ENCODE measurements around the gene SENP7. TPM values are rescaled to one million over a fixed set of nuclear protein-coding genes. Genes with fewer than 3 reads are reported as not detected.
A peak's percentile ranks its signal among the peaks of the same experiment; 100 is the strongest.
"Not testable (repeated sequence)": the region's sequence is repeated elsewhere in the genome, so short reads cannot be mapped to it uniquely, and the experiment has no call there.

The SENP7 gene
- total RNA-seq, 2 donors from 2014 or later = 39.0 to 48.3 TPM

DNA sequence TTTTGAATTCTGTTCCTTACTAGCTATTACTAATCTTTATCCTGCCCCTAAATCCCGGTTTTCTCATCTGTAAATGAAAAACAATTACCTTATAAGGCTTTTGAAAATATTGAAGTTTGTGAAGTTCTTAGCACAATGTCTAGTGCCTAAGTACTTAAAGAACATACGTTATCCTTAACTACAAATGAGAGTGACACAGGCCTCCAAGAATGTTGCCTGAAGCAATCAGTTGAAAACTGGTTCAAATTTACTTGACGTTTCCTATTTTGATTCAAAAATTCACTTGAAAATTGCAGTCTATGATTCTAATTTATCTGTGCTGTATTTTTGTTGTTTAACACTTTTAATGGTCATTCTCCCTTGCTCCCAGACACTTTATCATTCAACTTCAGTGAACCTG, 3.2 kb downstream of the SENP7 start:
- peak overlapping the region; percentile 17 for H3K27ac Mint-ChIP-seq

DNA sequence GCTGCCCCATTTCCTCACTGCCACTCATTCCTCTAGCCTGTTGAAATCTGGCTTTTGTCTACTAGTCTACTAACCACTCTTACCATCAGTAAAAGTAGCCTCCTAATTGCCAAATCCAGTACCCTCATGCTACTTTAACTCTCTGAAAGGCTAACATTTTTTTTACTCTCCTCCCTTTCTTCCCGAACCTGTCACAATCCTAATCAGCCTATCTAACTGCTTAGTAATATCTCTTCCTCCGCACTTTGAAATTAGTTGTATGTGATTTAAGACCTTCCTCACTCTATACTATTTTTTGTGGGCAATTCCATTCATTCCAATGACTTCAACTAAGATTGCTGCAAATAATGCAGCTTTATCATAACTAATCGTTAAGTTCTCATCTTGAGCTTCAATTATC, 3.7 kb downstream of the SENP7 start:
- H3K4me1 Mint-ChIP-seq = peaks cover 52% of the 10 kb centered on the region
- peak overlapping the region; percentile 28 for H3K4me3 Mint-ChIP-seq
- no peaks in the 10 kb centered on the region for H3K9me3 ChIP-seq (ENCODE audit: control insufficient read depth, low read length, poor library complexity, severe bottlenecking)
- no peak for DNase-seq
- peaks cover 9% of the 10 kb centered on the region for H3K36me3 Mint-ChIP-seq (ENCODE audit: low read depth)
- ATAC-seq = no peak
- no peaks in the 10 kb centered on the region for H3K27me3 Mint-ChIP-seq
- peak overlapping the region; percentile 17 for H3K27ac Mint-ChIP-seq

More for the DNA sequence above, 3.2 kb downstream of the SENP7 start:
- no peaks in the 10 kb centered on the region for H3K27me3 Mint-ChIP-seq
- H3K4me3 Mint-ChIP-seq = peak overlapping the region; percentile 47
- peaks cover 9% of the 10 kb centered on the region for H3K36me3 Mint-ChIP-seq (ENCODE audit: low read depth)
- H3K4me1 Mint-ChIP-seq = peaks cover 49% of the 10 kb centered on the region
- ATAC-seq (no peak), DNase-seq (no peak)
- no peaks in the 10 kb centered on the region for H3K9me3 ChIP-seq (ENCODE audit: control insufficient read depth, low read length, poor library complexity, severe bottlenecking)

GRCh38 chr3:101501783-101502182, 11.2 kb downstream of the SENP7 start:
- H3K36me3 Mint-ChIP-seq (ENCODE audit: low read depth) = peaks cover 2% of the 10 kb centered on the region
- peaks cover 20% of the 10 kb centered on the region for H3K4me1 Mint-ChIP-seq
- no peaks in the 10 kb centered on the region for H3K27me3 Mint-ChIP-seq
- H3K4me3 Mint-ChIP-seq = no peak overlapping the region
- no peaks in the 10 kb centered on the region for H3K9me3 ChIP-seq (ENCODE audit: control insufficient read depth, low read length, poor library complexity, severe bottlenecking)
- ATAC-seq (no peak), DNase-seq (no peak)
- H3K27ac Mint-ChIP-seq = no peak overlapping the region

DNA sequence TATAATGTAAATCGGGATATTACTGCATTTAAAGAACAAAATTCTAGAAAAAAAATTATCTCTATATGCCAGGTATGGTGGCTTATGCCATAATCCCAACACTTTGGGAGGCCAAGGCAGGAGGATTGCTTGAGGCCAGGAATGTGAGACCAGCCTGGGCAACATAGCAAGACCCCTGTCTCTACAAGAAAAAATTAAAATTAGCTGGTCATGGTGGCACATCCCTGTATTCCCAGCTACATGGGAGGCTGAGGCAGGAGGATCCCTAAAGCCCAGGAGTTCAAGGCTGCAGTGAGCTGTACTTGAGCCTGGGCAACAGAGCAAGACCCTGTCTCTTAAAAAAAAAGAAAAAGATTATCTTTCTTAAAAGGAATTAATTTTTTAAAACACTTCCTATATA, 12.8 kb downstream of the SENP7 start:
- no peak for DNase-seq
- Mint-ChIP-seq H3K4me3 (no peak overlapping the region), H3K27ac (no peak overlapping the region), H3K36me3 (ENCODE audit: low read depth) (peaks cover 2% of the 10 kb centered on the region), H3K27me3 (no peaks in the 10 kb centered on the region), H3K4me1 (peaks cover 26% of the 10 kb centered on the region)
- H3K9me3 ChIP-seq (ENCODE audit: control insufficient read depth, low read length, poor library complexity, severe bottlenecking) = no peaks in the 10 kb centered on the region
- no peak for ATAC-seq

- DNase-seq (no peak), ATAC-seq (no peak)
- Mint-ChIP-seq H3K27me3 (no peaks in the 10 kb centered on the region), H3K4me3 (no peak overlapping the region), H3K27ac (peak overlapping the region; percentile 43), H3K36me3 (ENCODE audit: low read depth) (peaks cover 6% of the 10 kb centered on the region), H3K4me1 (peaks cover 26% of the 10 kb centered on the region)
- no peaks in the 10 kb centered on the region for H3K9me3 ChIP-seq (ENCODE audit: control insufficient read depth, low read length, poor library complexity, severe bottlenecking)
Measured at GRCh38 chr3:101497803-101498202, 15.2 kb downstream of the SENP7 start.

GRCh38 chr3:101495552-101495951, 17.5 kb downstream of the SENP7 start:
- no peak overlapping the region for H3K4me3 Mint-ChIP-seq
- no peak overlapping the region for H3K27ac Mint-ChIP-seq
- no peak for DNase-seq

GRCh38 chr3:101484805-101485620, 28.0 kb downstream of the SENP7 start:
- DNase-seq (no peak), ATAC-seq (no peak)
- no peak overlapping the region for H3K4me3 Mint-ChIP-seq
- H3K27ac Mint-ChIP-seq = peak overlapping the region; percentile 19
- no peaks in the 10 kb centered on the region for H3K9me3 ChIP-seq (ENCODE audit: control insufficient read depth, low read length, poor library complexity, severe bottlenecking)
- peaks cover 10% of the 10 kb centered on the region for H3K36me3 Mint-ChIP-seq (ENCODE audit: low read depth)
- no peaks in the 10 kb centered on the region for H3K27me3 Mint-ChIP-seq
- H3K4me1 Mint-ChIP-seq = peaks cover 49% of the 10 kb centered on the region

More at GRCh38 chr3:101495552-101495951, 17.5 kb downstream of the SENP7 start:
- H3K27me3 Mint-ChIP-seq = no peaks in the 10 kb centered on the region
- H3K9me3 ChIP-seq (ENCODE audit: control insufficient read depth, low read length, poor library complexity, severe bottlenecking) = no peaks in the 10 kb centered on the region
- H3K36me3 Mint-ChIP-seq (ENCODE audit: low read depth) = peaks cover 6% of the 10 kb centered on the region
- H3K4me1 Mint-ChIP-seq = peaks cover 24% of the 10 kb centered on the region
- no peak for ATAC-seq

GRCh38 chr3:101478980-101479379, 34.0 kb downstream of the SENP7 start:
- ATAC-seq (no peak), DNase-seq (no peak)
- Mint-ChIP-seq H3K4me3 (no peak overlapping the region), H3K27me3 (no peaks in the 10 kb centered on the region), H3K36me3 (ENCODE audit: low read depth) (peaks cover 11% of the 10 kb centered on the region), H3K4me1 (peaks cover 49% of the 10 kb centered on the region), H3K27ac (peak overlapping the region; percentile 61)
- no peaks in the 10 kb centered on the region for H3K9me3 ChIP-seq (ENCODE audit: control insufficient read depth, low read length, poor library complexity, severe bottlenecking)

GRCh38 chr3:101474841-101475552, 38.0 kb downstream of the SENP7 start:
- H3K36me3 Mint-ChIP-seq (ENCODE audit: low read depth); H3K4me3 Mint-ChIP-seq; ATAC-seq; H3K9me3 ChIP-seq (ENCODE audit: control insufficient read depth, low read length, poor library complexity, severe bottlenecking); DNase-seq; H3K27ac Mint-ChIP-seq; H3K27me3 Mint-ChIP-seq: not testable (repeated sequence)
- peaks cover 43% of the 10 kb centered on the region for H3K4me1 Mint-ChIP-seq

- not testable (repeated sequence) for H3K36me3 Mint-ChIP-seq (ENCODE audit: low read depth); H3K4me3 Mint-ChIP-seq
Measured at GRCh38 chr3:101468676-101469075, 44.3 kb downstream of the SENP7 start.

GRCh38 chr3:101467310-101467663, 45.7 kb downstream of the SENP7 start:
- H3K9me3 ChIP-seq (ENCODE audit: control insufficient read depth, low read length, poor library complexity, severe bottlenecking); H3K27me3 Mint-ChIP-seq; H3K36me3 Mint-ChIP-seq (ENCODE audit: low read depth); DNase-seq; ATAC-seq: not testable (repeated sequence)
- H3K4me1 Mint-ChIP-seq = peaks cover 36% of the 10 kb centered on the region
- H3K27ac Mint-ChIP-seq = peak overlapping the region; percentile 98
- peak overlapping the region; percentile 84 for H3K4me3 Mint-ChIP-seq

More at GRCh38 chr3:101468676-101469075, 44.3 kb downstream of the SENP7 start:
- DNase-seq; H3K27me3 Mint-ChIP-seq; H3K9me3 ChIP-seq (ENCODE audit: control insufficient read depth, low read length, poor library complexity, severe bottlenecking); H3K27ac Mint-ChIP-seq; ATAC-seq: not testable (repeated sequence)
- peaks cover 39% of the 10 kb centered on the region for H3K4me1 Mint-ChIP-seq

DNA sequence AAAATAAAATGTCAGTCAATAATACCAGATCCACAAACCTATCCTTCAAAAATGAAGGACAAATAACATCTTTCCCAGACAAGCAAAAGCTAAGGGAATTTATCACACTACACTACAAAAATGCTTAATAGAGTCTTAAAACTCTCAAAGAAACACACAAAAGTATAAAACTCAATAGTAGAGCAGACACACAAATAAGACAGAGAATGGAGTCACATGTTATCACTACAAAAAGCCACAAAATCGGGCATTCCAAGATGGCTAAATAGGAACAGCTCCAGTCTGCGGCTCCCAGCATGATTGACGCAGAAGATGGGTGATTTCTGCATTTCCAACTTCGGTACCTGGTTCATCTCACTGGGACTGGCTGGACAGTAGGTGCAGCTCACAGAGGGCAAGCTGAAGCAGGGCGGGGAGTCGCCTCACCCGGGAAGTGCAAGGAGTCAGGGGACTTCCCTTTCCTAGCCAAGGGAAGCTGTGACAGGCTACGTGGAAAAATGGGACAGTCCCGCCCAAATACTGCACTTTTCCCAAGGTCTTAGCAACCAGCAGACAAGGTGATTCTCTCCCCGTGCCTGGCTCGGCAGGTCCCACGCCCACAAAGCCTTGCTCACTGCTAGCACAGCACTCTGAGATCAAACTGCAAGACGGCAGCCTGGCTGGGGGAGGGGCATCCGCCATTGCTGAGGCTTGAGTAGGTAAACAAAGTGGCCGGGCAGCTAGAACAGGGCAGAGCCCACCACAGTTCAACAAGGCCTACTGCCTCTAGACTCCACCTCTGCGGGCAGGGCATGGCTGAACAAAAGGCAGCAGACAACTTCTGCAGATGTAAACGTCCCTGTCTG, 46.3 kb downstream of the SENP7 start:
- Mint-ChIP-seq H3K27me3 (no peaks in the 10 kb centered on the region), H3K4me3 (peak overlapping the region; percentile 84), H3K36me3 (ENCODE audit: low read depth) (peaks cover 5% of the 10 kb centered on the region), H3K27ac (peak overlapping the region; percentile 98), H3K4me1 (peaks cover 36% of the 10 kb centered on the region)
- H3K9me3 ChIP-seq (ENCODE audit: control insufficient read depth, low read length, poor library complexity, severe bottlenecking) = no peaks in the 10 kb centered on the region
- ATAC-seq (peak; percentile 87), DNase-seq (peak; percentile 16 to 50 (median 18))

DNA sequence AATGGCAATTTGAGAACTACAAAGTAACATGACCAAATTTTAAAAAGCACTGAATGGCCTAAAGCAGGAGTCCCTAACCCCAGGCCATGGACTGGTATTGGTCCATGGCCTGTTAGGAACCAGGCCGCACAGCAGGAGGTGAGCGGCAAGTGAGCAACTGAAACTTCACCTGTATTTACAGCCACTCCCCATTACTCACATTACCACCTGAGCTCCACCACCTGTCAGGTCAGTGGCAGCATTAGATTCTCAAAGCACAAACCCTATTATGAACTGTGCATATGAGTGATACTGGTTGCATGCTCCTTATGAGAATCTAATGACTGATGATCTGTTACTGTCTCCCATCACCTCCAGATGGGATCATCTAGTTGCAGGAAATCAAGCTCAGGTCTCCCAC, 48.8 kb downstream of the SENP7 start:
- no peak overlapping the region for H3K4me3 Mint-ChIP-seq
- no peak overlapping the region for H3K27ac Mint-ChIP-seq
- H3K9me3 ChIP-seq (ENCODE audit: control insufficient read depth, low read length, poor library complexity, severe bottlenecking) = no peaks in the 10 kb centered on the region
- ATAC-seq (no peak), DNase-seq (no peak)
- H3K36me3 Mint-ChIP-seq (ENCODE audit: low read depth) = peaks cover 3% of the 10 kb centered on the region
- H3K4me1 Mint-ChIP-seq = peaks cover 36% of the 10 kb centered on the region
- H3K27me3 Mint-ChIP-seq = no peaks in the 10 kb centered on the region
